Measurements from ENCODE around the gene ESYT3. TPM values are rescaled to one million over a fixed set of nuclear protein-coding genes. Genes with fewer than 3 reads are reported as not detected.

Gene ESYT3
- total RNA-seq, 1 experiment from 2014 or later: 0.15 TPM

GRCh38 chr3:138397983-138398382, 36.4 kb upstream of the ESYT3 start:
- no peaks in the 10 kb centered on the region for H3K9me3 ChIP-seq (ENCODE audit: low read depth, low read length, poor library complexity, severe bottlenecking)
- TF ChIP-seq EZH2 (IDR thresholded peaks at IDR 0.05; ENCODE audit: borderline replicate concordance, low read depth, low read length, poor library complexity, severe bottlenecking) (no peak), CTCF (conservative IDR thresholded peaks at IDR 0.05; ENCODE audit: low read depth, low read length) (no peak)
- DNase-seq (ENCODE audit: low spot score): no peak
- CTCF ChIA-PET: no interaction called here
- H3K4me1 ChIP-seq (ENCODE audit: insufficient read depth, low read length, poor library complexity, severe bottlenecking): no peaks in the 10 kb centered on the region
- H3K4me3 ChIP-seq (ENCODE audit: low read depth, low read length, poor library complexity, severe bottlenecking): no peak overlapping the region
- no peak overlapping the region for H3K27ac ChIP-seq (ENCODE audit: low read depth, low read length, poor library complexity, severe bottlenecking)
- intact Hi-C loops (cut with micrococcal nuclease; ENCODE audit: unreplicated experiment): no loop called here
- POLR2A ChIA-PET (ENCODE audit: low non-redundant PET): no interaction called here
- no peaks in the 10 kb centered on the region for H3K36me3 ChIP-seq (ENCODE audit: insufficient read depth, low read length, poor library complexity, severe bottlenecking)
- H3K27me3 ChIP-seq (replicated peaks; ENCODE audit: insufficient read depth, low read depth, low read length, poor library complexity): no peaks in the 10 kb centered on the region
- BruUV-seq (replicated peaks): no TSS peak

- POLR2A ChIA-PET (ENCODE audit: low non-redundant PET): no interaction called here
- H3K4me1 ChIP-seq (ENCODE audit: insufficient read depth, low read length, poor library complexity, severe bottlenecking): no peaks in the 10 kb centered on the region
Measured at GRCh38 chr3:138398791-138399575, 35.4 kb upstream of the ESYT3 start.

GRCh38 chr3:138399766-138400165, 34.6 kb upstream of the ESYT3 start:
- H3K27me3 ChIP-seq (replicated peaks; ENCODE audit: insufficient read depth, low read depth, low read length, poor library complexity): peaks cover 1% of the 10 kb centered on the region
- ChIA-PET CTCF (interaction anchor here (1.0 kb wide), 1 partner anchor 18 kb away, joined by 3 read pairs; no protein-coding TSS in a partner anchor), POLR2A (ENCODE audit: low non-redundant PET) (no interaction called here)
- no peak overlapping the region for H3K4me3 ChIP-seq (ENCODE audit: low read depth, low read length, poor library complexity, severe bottlenecking)
- H3K4me1 ChIP-seq (ENCODE audit: insufficient read depth, low read length, poor library complexity, severe bottlenecking): no peaks in the 10 kb centered on the region
- H3K9me3 ChIP-seq (ENCODE audit: low read depth, low read length, poor library complexity, severe bottlenecking): no peaks in the 10 kb centered on the region
- no peaks in the 10 kb centered on the region for H3K36me3 ChIP-seq (ENCODE audit: insufficient read depth, low read length, poor library complexity, severe bottlenecking)
- no peak overlapping the region for H3K27ac ChIP-seq (ENCODE audit: low read depth, low read length, poor library complexity, severe bottlenecking)
- TF ChIP-seq CTCF (conservative IDR thresholded peaks at IDR 0.05; ENCODE audit: low read depth, low read length) (no peak), EZH2 (IDR thresholded peaks at IDR 0.05; ENCODE audit: borderline replicate concordance, low read depth, low read length, poor library complexity, severe bottlenecking) (no peak)
- BruUV-seq (replicated peaks): no TSS peak
- intact Hi-C loops (cut with micrococcal nuclease; ENCODE audit: unreplicated experiment): no loop called here
- no peak for DNase-seq (ENCODE audit: low spot score)

More at GRCh38 chr3:138398791-138399575, 35.4 kb upstream of the ESYT3 start:
- TF ChIP-seq EZH2 (IDR thresholded peaks at IDR 0.05; ENCODE audit: borderline replicate concordance, low read depth, low read length, poor library complexity, severe bottlenecking) (no peak), CTCF (conservative IDR thresholded peaks at IDR 0.05; ENCODE audit: low read depth, low read length) (no peak)
- CTCF ChIA-PET: no interaction called here
- Histone ChIP-seq H3K27ac (ENCODE audit: low read depth, low read length, poor library complexity, severe bottlenecking) (no peak overlapping the region), H3K36me3 (ENCODE audit: insufficient read depth, low read length, poor library complexity, severe bottlenecking) (no peaks in the 10 kb centered on the region), H3K27me3 (replicated peaks; ENCODE audit: insufficient read depth, low read depth, low read length, poor library complexity) (no peaks in the 10 kb centered on the region), H3K9me3 (ENCODE audit: low read depth, low read length, poor library complexity, severe bottlenecking) (no peaks in the 10 kb centered on the region), H3K4me3 (ENCODE audit: low read depth, low read length, poor library complexity, severe bottlenecking) (no peak overlapping the region)
- DNase-seq (ENCODE audit: low spot score): no peak
- intact Hi-C loops (cut with micrococcal nuclease; ENCODE audit: unreplicated experiment): no loop called here
- no TSS peak for BruUV-seq (replicated peaks)

Measured in A673 (cell line).